ENCODE data around the gene HDDC2.

DNA sequence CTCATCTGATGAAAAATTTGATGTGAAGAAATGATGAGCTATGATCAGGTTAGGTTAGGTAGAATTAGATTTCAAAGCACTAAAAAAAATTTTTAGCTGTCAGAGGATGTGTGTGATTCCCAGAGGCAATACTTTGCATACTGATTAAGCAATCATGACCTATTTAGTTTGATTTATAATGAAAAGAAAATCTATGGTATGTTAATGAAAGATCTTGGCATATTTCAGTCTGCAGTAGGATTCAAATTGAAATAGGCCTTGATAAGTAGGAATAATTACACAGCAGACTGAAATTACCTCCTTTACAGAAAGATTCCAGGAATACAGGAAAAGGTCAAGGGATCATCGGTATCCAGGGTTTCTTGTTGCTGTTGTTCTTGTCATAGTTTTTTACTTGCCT, 69.3 kb downstream of the HDDC2 start:
- no peak for TF ChIP-seq SP1 (CRISPR knock-in tag; IDR thresholded peaks at IDR 0.05)
- no peak for TF ChIP-seq USF2 (CRISPR knock-in tag; IDR thresholded peaks at IDR 0.05)
- TF ChIP-seq PML (IDR thresholded peaks at IDR 0.05; ENCODE audit: low read length): no peak
- no peak for TF ChIP-seq POLR2A (conservative IDR thresholded peaks at IDR 0.05)
- no peak for TF ChIP-seq RFX5 (IDR thresholded peaks at IDR 0.05; ENCODE audit: low read depth, low read length)
- no peak for TF ChIP-seq EP300 (IDR thresholded peaks at IDR 0.05; ENCODE audit: low read length)
- no peak for TF ChIP-seq POLR3A (IDR thresholded peaks at IDR 0.05; ENCODE audit: borderline replicate concordance, extremely low read depth, insufficient read depth, insufficient read length)
- TF ChIP-seq ZNF395 (CRISPR knock-in tag; IDR thresholded peaks at IDR 0.05): no peak
- TF ChIP-seq, protein P1, sequence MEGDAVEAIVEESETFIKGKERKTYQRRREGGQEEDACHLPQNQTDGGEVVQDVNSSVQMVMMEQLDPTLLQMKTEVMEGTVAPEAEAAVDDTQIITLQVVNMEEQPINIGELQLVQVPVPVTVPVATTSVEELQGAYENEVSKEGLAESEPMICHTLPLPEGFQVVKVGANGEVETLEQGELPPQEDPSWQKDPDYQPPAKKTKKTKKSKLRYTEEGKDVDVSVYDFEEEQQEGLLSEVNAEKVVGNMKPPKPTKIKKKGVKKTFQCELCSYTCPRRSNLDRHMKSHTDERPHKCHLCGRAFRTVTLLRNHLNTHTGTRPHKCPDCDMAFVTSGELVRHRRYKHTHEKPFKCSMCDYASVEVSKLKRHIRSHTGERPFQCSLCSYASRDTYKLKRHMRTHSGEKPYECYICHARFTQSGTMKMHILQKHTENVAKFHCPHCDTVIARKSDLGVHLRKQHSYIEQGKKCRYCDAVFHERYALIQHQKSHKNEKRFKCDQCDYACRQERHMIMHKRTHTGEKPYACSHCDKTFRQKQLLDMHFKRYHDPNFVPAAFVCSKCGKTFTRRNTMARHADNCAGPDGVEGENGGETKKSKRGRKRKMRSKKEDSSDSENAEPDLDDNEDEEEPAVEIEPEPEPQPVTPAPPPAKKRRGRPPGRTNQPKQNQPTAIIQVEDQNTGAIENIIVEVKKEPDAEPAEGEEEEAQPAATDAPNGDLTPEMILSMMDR (IDR thresholded peaks at IDR 0.05 in 2 of 3, conservative IDR thresholded peaks at IDR 0.05 in 1 of 3; ENCODE audit: insufficient read depth in 2 of 3, low read depth in 1 of 3, low read length in 3 of 3): no peak
